Activated gamma-delta T cell treated with Interleukin-2 at 50 U/mL for 16 hours (primary cell): ENCODE data around the gene DMD.
"Not testable (repeated sequence)": the region's sequence is repeated elsewhere in the genome, so short reads cannot be mapped to it uniquely, and the experiment has no call there.

ENCODE experiments used
- DNase-seq: peaks from one replicate; pipeline ENCODE4 v3.0.0-alpha.2; 2020

DMD gene

GRCh38 chrX:31377821-31378220 is 1833.5 kb downstream of the DMD start:
- DNase-seq, result not testable (repeated sequence)

GRCh38 chrX:31376408-31377022 is 1834.8 kb downstream of the DMD start:
- DNase-seq, result no peak

- no peak for DNase-seq
Observed at GRCh38 chrX:31374786-31375185, 1836.6 kb downstream of the DMD start.

GRCh38 chrX:31371956-31372355 is 1839.4 kb downstream of the DMD start:
- DNase-seq, result no peak

DNA sequence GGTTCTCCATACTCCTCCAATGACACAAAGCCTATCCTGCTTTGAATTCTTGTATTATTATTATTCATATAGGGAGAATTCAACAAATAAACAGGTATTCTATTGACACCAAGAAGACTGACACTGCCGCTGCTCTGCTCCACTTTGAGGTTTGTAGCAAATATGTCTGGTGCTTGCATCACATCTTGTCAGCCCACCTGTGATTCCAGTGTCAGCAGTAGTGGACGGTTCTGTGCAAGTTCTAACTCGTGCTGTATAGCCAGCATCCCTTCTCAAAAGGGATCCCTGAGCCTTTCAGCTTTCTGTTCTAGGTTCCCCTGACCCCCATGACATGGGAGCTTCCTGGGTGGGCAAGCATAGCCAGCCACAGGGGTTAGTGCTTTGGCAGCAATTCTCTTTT is 1843.5 kb downstream of the DMD start:
- DNase-seq, result no peak

- no peak for DNase-seq
Observed at GRCh38 chrX:31366041-31366440, 1845.3 kb downstream of the DMD start.

DNA sequence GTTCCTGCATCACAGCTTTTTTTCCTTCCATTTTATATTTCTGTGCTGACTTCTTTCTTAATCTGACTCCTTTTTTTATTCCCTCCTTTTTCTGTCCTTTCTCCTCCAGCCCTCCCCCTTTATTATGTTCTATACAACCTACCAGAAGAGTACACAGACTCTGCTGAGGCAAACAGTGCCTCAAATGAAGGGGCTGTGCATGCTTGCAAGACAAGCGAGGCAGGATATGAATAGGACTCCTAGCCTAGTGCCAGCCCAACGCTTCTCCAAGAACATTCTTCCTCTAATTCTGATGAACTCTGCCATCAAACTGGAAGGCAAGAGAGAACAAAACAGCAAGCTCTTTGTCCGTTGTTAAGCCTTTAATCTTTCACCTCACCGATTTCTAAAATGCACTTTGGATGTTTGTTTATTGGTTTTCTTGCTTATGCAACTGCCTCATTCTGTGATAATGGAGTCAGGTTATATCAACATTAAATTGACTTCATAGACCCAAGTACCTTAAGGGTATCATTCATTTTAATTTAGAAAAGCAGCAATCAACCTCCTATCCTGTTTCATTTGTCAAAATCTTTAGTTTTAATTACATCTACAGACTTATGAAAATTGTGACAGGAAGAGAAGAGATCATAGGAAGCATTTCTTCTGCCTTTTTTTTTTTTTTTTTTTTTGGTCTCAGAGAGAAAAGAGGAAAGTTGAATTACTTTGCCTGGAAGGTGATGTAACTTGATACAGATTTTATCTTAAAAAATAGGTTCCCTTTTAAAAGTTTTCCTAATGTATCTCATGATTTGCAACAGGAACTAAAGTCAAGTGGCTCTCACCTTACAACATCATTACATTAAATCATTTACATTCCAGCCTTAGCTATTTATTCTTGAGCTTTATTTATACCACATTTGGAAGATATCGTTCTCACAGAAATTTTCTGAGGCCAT is 1854.8 kb downstream of the DMD start:
- no peak for DNase-seq

DNA sequence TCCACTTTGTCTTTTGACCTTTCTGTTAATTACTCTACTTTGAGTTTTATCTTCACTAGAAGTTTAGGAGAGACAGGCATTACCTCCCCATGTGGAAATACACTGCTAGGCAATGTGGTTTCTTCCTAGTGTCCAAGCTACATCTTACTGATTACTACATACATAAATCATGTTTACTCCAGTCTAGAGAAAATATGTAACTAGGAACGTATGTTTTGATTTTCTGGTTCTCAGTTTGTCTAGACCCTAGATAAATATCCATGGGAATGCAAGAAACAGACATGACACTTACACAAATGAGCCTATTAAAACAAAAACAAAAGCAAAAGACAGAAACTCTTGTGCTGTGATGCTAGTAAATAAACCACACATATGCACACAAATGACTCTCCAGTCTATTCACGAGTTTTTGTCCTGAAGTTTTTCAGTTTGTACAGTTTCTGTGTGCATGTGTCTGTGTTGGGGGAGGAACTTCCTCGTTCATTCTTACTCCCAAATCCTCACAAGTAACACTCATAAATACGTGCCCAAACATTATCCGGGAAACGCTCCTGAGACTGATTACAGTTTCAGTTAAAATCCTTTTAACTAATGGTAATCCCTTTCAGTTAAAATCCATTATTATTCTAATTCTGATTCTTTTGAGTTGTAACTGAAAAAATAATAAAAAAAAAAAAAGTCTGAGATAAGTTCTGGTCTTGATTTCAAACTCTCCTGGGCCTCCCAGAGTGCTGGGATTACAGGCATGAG is 1856.0 kb downstream of the DMD start:
- no peak for DNase-seq

DNA sequence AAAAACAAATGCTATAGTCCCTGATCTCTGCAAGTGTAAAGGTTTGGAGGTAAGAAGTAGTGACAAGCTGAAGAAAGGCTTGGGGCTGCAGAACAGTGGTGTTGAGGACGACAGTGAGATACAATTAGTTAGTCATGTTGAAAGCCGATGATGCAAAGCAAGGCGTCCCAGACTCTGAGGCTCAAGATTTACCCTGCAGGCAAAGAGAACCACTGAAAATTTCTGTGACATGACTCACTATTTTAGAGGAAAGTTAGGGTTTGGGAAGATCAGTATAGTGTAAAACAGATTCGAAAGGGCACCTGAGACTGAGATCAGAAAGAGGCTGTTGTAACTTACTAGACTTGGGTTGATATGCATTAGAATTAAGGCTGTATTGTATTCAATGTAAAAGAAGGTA is 1858.3 kb downstream of the DMD start:
- DNase-seq, result no peak

- DNase-seq, result no peak
Observed at GRCh38 chrX:31350808-31351074, 1860.6 kb downstream of the DMD start.

DNA sequence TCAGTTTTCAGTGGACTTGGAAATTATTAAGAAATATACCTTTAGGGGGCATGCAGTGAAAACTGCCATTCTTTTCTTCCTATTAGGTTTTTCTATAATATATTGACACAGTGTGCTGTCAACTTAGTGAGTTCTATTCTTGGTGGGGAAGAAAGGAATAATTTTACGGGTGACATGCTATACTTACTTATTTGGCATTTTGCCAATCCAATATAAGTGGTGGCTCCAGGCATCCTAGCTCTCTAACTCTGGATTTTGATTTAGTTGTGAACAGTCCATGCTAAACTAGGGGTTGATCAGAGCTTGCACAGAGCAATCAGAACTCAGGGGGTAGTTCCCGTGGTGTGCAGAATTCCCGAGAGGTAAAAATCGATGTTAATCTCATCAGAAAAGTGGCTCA is 1861.8 kb downstream of the DMD start:
- DNase-seq, result no peak

DNA sequence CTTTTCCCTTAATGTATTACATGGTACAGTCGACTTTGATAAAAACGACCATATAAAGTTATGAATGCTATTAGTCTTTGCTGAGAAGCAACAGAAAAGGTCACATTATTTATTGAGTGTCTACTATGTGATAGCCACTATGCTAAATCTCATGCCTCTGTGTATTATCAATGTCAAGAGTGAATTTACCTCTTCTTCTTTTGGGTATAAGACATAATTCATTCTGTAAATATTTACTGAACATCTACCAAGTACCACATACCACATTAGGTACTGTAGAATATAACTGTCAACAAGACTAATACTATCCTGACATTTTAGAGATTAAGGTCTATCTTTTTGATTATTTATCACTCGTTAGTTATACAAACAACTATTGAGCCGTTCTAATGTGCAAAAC is 1870.8 kb downstream of the DMD start:
- DNase-seq, result no peak

GRCh38 chrX:31338991-31339350 is 1872.4 kb downstream of the DMD start:
- DNase-seq, result no peak

DNA sequence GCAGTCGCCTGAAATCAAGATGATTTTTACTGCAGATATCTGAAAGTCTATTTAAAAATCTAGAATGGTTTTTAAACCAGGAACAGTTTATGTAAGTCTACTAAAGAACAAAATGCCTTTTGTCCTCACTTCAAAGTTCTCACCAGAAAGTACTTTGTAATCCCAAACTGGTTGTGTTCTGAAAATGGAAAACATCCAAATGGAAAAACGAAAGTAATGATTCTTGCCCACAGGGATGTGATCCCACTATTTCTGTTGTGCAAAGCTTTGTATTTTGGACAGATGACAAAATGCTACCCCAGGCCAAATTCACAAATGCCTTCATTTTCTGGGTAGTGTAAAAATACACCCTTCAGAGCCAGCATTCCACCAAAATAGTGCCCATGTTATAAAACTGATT is 1874.0 kb downstream of the DMD start:
- no peak for DNase-seq

GRCh38 chrX:31336419-31336818 is 1874.9 kb downstream of the DMD start:
- DNase-seq, result no peak

GRCh38 chrX:31334997-31335396 is 1876.4 kb downstream of the DMD start:
- DNase-seq, result no peak

- DNase-seq, result no peak
Observed at GRCh38 chrX:31333165-31333831, 1878.1 kb downstream of the DMD start.

GRCh38 chrX:31331928-31332327 is 1879.4 kb downstream of the DMD start:
- DNase-seq, result no peak

GRCh38 chrX:31331015-31331414 is 1880.3 kb downstream of the DMD start:
- no peak for DNase-seq

DNA sequence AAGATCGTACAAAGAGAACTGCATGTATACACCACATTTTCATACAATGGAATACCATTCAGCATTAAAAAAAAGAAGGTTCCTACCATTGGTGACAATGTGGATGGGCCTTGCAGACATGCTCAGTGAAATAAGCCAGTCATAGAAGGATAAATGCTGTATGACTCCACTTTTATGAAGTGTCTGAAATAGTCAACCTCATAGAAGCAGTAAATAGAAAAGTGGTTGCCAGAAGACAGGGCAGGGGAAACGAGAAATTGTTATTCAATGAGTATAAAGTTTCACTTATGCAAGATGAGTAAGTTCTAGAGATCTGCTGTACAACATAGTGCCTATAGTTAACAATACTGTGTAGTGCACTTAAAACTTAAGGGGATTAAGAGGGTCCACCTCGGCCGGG is 1882.1 kb downstream of the DMD start:
- no peak for DNase-seq

GRCh38 chrX:31323658-31324057 is 1887.7 kb downstream of the DMD start:
- DNase-seq, result no peak

DNA sequence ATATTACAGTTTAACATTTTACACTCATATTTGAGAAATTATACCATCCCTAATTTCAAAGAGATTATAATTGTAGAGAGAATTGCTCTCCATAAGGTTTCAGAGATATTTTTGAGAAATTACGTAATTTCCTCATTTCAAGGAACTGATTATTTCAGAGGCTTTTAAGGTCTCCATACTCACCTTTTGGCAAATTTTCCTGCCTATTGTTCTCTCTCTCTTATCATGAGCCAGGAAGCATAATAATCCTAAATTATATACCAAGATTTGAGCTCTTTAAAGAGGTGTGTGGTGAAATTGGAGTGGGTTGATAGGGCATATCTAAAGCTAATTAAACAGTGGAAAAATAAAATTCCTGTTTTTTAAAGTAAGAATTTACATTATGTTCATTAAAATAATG is 1890.6 kb downstream of the DMD start:
- DNase-seq, result no peak

GRCh38 chrX:31319586-31319985 is 1891.8 kb downstream of the DMD start:
- no peak for DNase-seq

DNA sequence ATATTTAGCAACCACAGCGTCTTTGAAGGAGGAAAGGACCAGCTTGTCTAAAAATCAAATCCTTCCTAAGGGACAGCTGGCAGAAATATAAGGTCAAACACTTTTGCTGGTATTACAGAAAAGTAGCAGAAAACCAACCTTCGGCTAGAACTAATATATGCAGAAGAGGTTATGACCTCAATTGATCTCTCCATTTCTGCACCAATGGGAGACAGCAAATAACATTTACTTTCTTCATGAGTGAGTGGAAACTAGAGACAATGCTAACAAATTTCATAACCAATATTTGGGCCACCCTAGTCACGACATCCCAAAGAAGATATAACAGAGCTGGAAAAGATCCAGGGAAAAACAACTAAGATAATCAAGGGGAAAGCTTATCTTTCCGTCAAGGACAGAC is 1892.5 kb downstream of the DMD start:
- no peak for DNase-seq
